ENCODE data around the gene NCOR1.

Gene NCOR1

DNA sequence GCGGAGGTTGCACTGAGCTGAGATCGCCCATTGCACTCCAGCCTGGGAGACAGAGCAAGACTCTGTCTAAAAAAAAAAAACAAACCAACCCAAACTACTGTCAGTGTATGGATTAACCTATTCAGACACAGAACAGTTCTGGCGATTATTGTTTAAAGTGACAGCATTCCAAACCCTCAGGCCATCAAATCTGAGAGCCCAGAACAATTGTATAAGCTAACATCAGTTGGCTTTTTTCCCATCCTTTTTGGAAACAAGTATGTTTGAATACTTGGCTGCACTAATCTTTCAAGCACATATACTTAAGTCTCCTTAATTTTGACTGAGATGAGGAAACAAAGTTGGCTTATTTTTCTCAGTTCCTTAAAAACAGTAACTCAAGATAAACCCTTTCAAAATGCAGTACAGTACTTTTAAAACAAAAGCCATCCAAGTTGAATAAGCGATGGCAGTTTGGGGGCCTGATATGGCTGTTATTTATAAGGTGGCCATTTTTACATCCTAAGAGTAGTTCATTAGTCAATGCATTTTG is 217.2 kb downstream of the NCOR1 start:
- TF ChIP-seq, protein P1, sequence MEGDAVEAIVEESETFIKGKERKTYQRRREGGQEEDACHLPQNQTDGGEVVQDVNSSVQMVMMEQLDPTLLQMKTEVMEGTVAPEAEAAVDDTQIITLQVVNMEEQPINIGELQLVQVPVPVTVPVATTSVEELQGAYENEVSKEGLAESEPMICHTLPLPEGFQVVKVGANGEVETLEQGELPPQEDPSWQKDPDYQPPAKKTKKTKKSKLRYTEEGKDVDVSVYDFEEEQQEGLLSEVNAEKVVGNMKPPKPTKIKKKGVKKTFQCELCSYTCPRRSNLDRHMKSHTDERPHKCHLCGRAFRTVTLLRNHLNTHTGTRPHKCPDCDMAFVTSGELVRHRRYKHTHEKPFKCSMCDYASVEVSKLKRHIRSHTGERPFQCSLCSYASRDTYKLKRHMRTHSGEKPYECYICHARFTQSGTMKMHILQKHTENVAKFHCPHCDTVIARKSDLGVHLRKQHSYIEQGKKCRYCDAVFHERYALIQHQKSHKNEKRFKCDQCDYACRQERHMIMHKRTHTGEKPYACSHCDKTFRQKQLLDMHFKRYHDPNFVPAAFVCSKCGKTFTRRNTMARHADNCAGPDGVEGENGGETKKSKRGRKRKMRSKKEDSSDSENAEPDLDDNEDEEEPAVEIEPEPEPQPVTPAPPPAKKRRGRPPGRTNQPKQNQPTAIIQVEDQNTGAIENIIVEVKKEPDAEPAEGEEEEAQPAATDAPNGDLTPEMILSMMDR (IDR thresholded peaks at IDR 0.05), result no peak

DNA sequence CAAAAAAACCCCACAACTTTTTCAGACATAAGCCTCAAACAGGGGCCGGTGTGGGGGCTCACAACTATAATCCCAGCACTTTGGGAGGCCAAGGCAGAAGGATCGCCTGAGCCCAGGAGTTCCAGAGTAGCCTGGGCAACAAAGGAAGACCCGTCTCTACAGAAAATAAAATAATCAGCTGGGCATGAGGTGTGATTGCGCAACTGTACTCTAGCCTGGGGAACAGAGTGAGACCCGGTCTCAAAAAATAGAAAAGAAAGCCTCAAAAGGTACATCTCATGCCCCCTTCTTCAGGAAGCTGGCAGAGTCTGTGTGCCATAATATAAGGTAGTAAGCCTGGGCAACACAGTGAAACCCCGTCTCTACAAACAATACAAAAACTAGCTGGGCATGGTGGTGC is 219.0 kb downstream of the NCOR1 start:
- TF ChIP-seq, protein P1 (IDR thresholded peaks at IDR 0.05), result no peak

DNA sequence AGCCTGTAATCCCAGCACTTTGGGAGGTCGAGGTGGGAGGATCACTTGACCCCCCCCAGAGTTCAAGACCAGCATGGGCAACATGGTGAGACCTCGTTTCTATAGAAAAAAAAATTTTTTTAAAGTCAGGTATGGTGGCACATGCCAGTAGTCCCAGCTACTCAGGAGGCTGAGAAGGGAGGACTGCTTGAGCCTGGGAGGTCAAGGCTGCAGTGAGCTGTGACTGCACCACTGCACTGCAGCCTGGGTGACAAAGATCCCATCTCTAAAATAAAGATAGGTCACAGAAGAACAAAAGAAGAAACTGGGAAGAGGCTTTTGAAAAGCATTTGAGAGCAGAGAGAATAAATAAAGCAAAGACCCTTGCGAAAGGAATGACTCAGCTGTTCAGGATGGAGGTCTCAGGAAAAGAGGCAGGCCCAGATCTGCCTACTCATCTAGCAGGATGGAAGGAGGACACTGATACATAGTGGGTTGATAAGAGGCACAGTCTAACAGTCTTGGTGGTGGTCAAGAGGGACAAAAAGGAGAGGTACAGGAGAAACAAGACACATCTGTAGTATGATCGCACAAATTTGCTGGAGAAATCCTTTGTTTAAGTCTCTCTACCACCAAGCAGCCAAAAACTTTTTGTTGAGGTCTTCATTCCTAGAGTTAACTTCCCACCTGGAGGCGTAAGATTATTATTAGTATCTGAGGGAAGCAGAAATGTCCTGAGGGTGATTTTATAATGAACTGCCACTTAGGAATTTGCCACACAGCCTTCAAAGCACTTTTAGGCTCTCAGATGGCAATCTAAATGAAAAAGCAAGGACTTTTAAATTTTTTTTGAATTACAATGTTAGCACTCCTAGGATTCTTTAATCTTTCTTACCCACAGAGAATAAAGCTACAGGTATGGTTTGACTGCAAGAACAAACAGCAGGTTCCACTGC is 233.4 kb downstream of the NCOR1 start:
- TF ChIP-seq, protein P1 (IDR thresholded peaks at IDR 0.05), result no peak

DNA sequence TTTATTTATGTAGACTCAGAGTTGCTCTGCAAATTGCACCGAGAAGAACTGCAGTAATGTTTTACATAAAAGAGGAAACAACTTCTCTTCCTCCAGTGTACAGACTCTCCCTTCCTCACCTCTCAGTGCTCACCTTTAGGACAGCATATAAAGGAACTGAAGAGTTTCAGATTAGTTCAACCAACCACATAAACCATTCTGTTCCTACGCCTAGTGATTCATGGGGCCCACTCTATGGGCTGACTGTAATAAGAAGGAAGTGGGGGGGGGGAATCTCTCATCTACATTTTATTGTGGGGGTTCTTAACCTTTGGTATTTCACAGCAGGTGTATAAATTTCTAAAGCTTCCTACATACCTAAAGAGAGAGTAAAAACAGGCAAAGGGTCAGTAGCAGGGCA is 234.1 kb downstream of the NCOR1 start:
- TF ChIP-seq, protein P1 (IDR thresholded peaks at IDR 0.05), result no peak
